A204.1 (cell line): ENCODE measurements around the gene KRT74.
"Not testable (repeated sequence)": the region's sequence is repeated elsewhere in the genome, so short reads cannot be mapped to it uniquely, and the experiment has no call there.

Experiments used
- FAIRE-seq: peaks from 2 replicates; lab custom pipeline; 2012; peaks lifted over from hg19 to GRCh38; lab: Jason Lieb, UNC

The KRT74 gene

GRCh38 chr12:52602552-52602951 is 28.9 kb upstream of the KRT74 start:
- no peak for FAIRE-seq

DNA sequence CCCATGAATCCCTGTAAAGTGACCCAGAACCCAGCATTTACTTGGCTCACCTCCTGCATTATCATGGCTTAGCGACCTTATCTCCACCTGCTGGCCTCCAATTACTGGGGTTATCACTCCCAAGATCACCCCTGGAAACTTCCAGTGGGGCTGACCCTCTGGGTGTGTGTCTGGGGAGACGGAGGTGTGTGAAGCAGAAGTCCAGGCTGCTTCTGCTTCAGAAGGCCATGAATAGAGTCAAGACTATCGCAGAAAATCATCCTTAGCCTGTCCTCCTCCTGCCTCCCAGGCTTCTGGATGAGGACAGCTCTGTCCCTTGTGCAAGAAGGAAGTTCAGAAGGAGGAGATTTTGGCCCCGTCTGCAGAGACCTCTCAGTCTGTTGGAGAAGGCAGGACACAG is 28.0 kb upstream of the KRT74 start:
- FAIRE-seq: no peak

DNA sequence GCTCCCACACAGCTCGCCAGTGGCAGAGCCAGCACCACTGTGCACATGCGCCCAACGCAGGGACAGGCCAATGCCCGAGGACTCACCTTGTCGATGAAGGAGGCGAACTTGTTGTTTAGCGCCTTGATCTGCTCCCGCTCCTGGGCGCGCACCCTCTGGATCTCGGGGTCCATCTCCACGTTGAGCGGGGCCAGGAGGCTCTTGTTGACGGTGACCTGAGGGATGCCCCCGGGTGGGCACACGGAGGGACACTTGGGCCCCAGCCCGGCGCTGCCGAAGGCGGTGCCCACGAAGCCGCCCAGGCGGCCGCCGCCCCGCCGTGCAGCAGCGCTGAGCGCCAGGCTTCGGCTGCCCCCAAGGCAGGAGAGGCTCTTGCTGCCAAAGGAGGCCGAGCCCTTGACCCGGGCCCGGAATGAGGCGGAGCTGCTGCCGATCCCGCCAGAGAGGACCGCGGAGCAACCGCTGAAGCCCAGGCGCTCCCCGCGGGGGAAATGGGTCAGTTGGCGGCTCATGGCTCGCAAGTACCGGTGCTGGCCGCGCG is 27.4 kb upstream of the KRT74 start, which contains the start of gene KRT72:
Gene KRT72, minus strand, starts transcription at position 523 of the 541 bp plus-strand sequence. Its CDS starts 11 bp downstream, at position 512.
- FAIRE-seq: no peak

- no peak for FAIRE-seq
Measured at GRCh38 chr12:52600475-52600874, 26.8 kb upstream of the KRT74 start.

GRCh38 chr12:52600071-52600470 is 26.4 kb upstream of the KRT74 start:
- no peak for FAIRE-seq

DNA sequence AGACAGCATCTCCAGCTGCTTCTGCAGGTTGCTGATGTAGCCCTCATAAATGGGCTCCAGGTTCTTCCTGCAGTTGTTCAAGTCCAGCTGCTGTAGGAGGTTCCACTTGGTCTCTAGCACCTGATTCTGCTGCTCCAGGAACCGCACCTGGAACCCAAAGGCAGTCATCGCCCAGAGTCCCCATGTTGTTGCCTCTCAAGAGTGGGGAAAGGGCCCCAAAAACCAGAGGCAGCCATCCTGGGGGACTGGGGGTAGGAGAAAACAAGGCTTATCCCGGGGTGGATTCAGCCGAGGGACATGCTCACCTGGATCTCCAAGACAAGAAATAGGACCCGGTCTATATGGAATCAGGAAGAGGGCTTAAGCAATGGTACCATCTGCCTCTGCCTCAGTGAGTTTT is 25.3 kb upstream of the KRT74 start:
- no peak for FAIRE-seq

- not testable (repeated sequence) for FAIRE-seq
Measured at GRCh38 chr12:52594237-52594636, 20.6 kb upstream of the KRT74 start.

- no peak for FAIRE-seq
Measured at GRCh38 chr12:52591521-52591920, 17.9 kb upstream of the KRT74 start.

- FAIRE-seq: no peak
Measured at GRCh38 chr12:52590021-52590420, 16.4 kb upstream of the KRT74 start.

- no peak for FAIRE-seq
Measured at GRCh38 chr12:52587563-52587962, 13.9 kb upstream of the KRT74 start.

- no peak for FAIRE-seq
Measured at GRCh38 chr12:52585946-52586345, 12.3 kb upstream of the KRT74 start.

DNA sequence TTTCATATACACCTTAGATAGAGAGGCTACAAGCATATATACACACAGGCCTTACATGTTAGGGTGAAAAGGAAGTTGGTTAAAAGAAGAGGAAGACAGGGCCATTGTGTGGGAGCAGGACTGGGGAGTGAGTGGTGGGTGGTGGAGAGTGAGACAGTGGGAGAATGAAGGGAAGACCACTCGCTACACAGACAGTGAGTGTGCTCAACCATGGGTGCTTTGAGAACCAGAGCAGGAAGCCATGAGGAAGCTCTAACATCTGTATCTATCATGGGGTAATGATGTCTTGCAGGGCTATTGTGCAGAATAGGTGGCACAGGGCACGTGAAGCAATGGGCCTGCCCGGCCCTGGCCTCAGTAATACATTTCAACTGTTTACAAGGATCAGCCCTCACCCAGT is 11.4 kb upstream of the KRT74 start:
- FAIRE-seq: no peak

GRCh38 chr12:52584156-52584682 is 10.6 kb upstream of the KRT74 start:
- no peak for FAIRE-seq

- FAIRE-seq: no peak
Measured at GRCh38 chr12:52582971-52583456, 9.4 kb upstream of the KRT74 start.

DNA sequence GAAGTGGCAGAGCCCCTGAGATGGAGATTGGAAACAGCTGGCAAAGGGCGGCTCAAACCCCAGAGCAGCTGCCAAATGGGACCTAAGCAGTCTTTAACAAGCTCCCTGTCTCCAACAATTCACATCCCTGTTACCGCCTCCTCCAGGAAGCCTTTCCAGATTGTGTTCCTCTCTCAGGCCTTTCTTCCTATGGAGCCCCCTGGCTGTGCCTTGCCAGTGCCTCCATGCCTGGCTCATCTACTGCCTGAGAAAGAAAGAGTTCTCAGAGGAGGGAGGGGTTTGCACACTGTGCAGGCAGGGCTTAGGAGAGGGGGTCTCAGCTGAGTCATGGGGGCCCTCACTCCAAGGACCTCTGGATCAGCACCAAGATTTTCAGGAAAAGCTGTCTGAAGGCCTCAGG is 8.8 kb upstream of the KRT74 start:
- no peak for FAIRE-seq

DNA sequence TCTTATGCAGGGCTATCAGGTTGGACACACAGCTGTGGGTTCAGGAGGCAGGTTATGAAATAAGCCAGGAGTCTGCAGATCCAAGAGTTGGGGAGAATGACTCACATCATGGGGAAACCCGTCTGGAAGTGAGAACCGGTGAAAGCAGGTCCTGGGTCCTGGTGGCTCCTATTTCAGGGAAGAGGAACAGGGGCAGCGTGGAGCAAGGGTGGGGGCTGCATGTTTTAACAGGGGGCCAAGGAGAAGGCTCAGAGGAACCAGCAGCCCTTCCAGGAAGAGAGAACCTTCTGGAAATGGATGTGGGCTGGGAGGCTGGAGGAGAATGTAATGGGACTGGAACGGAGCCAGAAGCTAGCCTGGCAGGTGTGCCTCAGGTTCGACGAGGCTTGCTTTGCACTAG is 7.8 kb upstream of the KRT74 start:
- FAIRE-seq: no peak

GRCh38 chr12:52581066-52581465 is 7.4 kb upstream of the KRT74 start:
- FAIRE-seq: no peak

- FAIRE-seq: no peak
Measured at GRCh38 chr12:52580496-52580895, 6.9 kb upstream of the KRT74 start.

- FAIRE-seq: no peak
Measured at GRCh38 chr12:52579468-52580465, 6.1 kb upstream of the KRT74 start.

GRCh38 chr12:52578469-52578868 is 4.8 kb upstream of the KRT74 start:
- no peak for FAIRE-seq

DNA sequence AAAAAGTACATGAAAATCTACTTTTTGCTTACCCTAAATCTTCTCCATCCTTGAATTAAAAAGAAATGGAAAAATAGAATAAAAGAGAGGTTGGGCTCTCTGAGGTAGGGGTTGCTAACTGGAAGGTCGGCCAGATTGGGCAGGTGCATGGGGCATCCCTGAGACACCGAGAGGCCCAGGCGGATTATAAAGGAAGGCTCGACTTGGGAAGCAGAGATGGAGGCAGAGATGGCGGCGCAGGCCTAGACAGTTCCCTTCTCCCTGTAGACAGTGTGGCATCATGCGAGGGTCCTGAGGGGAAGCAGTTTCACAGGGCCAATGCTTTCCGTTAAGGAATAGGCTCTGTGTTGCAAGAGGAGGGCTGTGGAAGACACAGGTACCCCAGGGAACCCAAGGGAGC is 3.7 kb upstream of the KRT74 start:
- no peak for FAIRE-seq

- FAIRE-seq: no peak
Measured at GRCh38 chr12:52575948-52576347, 2.3 kb upstream of the KRT74 start.

DNA sequence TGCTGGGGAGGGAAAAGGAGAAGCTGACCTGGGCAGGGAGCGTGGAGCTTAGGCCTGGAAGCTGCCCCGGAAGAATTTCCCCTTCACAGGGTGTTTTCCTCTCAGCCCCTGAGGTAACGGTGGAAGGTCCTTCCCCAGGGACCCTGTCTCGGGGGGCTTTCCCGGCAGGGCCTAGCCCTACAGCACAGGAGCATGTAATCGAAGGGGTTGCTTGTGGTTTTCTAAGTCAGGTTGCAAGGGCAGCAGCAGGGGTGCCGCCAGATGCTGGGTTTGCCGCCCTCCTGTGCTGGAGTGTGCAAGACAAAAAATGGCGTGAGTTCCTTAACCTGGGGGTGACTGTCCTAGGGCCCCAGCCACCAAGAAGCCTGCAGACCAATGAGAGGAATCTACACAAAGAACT is 1.6 kb upstream of the KRT74 start:
- no peak for FAIRE-seq
